ENCODE data around the gene NFU1.

Gene NFU1

DNA sequence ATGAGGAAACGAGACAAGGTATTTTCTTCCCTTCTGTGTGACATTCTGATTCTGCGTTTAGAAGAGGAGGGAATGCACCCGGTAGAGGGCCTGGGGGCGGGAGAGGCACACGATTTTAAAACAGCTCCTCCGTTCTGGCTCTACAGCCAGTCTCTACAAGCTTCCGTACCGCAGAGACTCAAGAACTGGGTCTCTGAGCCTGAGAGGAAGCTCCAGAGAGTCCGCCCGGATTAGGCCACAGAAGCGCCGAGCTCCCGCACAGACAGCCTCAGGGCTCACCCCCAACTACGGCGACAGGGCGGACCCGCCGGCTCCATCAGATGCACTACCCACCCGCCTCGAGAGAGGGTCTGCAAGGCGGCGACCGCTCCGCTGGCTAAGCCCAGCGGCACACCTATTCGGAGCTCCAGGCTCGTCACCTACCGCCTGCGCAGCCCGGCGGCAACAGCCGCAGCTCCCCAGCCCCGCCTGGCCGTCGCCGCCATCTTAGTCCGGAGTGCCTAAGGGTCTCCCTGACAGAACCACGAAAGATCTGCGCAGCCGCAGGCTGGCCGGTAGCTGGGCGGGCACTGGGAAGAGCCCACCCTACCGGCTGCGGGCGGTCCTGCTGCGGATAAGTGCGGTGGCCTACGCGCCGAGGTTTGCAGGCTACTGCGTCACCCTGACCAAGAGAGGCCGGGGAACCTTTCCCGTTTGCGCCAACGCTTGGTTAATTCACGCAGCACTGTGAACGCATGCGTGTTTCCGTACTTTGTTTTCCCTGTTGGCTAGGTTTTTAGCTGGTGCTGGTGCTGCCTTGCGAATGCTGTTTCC, at the start of gene NFU1:
Gene NFU1, minus strand, starts transcription at position 498 of the 813 bp plus-strand sequence. Its CDS starts 13 bp downstream, at position 485.
- peak within 1 kb of the TSS; percentile 93 for H3K4me3 ChIP-seq (ENCODE audit: control insufficient read depth, low read depth, low read length)
- TF ChIP-seq CTCF (IDR thresholded peaks at IDR 0.05; ENCODE audit: control insufficient read depth, insufficient read depth, low read depth, low read length, missing control alignments), result peak; percentile 70
- DNase-seq (ENCODE audit: low read depth), result peak; percentile 88

DNA sequence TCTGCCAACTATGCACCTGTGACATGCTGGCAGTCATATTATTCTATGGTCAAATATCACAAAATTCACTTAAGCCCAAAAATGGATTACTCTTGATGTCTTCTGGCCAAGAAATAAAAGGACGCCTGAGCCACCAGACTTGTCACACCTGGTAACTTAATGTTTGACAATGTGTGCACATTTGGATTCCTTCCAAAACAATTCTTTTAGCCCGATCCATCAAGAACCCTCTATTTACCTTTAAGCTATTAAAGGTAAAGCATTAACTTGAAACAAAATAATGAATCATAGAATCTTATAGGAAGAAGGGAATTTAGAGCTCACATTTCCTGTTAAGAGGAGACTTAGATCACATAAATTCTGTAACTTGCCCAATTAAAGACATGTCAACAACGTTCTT, 46.5 kb upstream of the NFU1 start:
- H3K4me3 ChIP-seq (ENCODE audit: control insufficient read depth, low read depth, low read length), result no peak overlapping the region
- no peak for DNase-seq (ENCODE audit: low read depth)
- TF ChIP-seq CTCF (IDR thresholded peaks at IDR 0.05; ENCODE audit: control insufficient read depth, insufficient read depth, low read depth, low read length, missing control alignments), result no peak

- DNase-seq (ENCODE audit: low read depth), result no peak
- no peak for TF ChIP-seq CTCF (IDR thresholded peaks at IDR 0.05; ENCODE audit: control insufficient read depth, insufficient read depth, low read depth, low read length, missing control alignments)
- H3K4me3 ChIP-seq (ENCODE audit: control insufficient read depth, low read depth, low read length), result no peak overlapping the region
These were observed 45.8 kb upstream of the NFU1 start for GRCh38 chr2:69483024-69483423.

GRCh38 chr2:69482471-69482870, 45.2 kb upstream of the NFU1 start:
- H3K4me3 ChIP-seq (ENCODE audit: control insufficient read depth, low read depth, low read length), result no peak overlapping the region
- DNase-seq (ENCODE audit: low read depth), result no peak
- no peak for TF ChIP-seq CTCF (IDR thresholded peaks at IDR 0.05; ENCODE audit: control insufficient read depth, insufficient read depth, low read depth, low read length, missing control alignments)

DNA sequence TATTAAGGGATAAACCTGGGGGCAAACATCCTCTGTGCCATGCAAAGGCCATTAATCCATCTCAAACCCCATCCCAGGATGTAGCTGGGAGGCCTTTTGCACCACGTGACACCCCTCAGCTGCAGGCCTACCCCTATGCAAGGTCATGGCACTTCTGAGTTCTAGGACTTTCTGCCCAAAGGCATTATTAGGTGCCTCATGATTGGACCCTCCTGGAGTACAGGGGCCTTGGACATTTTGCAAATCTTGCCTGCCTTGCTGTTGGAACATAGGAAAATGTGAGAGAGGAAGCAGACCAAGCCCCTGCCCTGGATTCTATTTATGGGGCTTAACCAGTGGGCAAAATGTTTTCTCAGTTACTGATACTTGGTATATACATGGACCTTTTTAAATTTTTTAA, 44.2 kb upstream of the NFU1 start:
- no peak for TF ChIP-seq CTCF (IDR thresholded peaks at IDR 0.05; ENCODE audit: control insufficient read depth, insufficient read depth, low read depth, low read length, missing control alignments)
- H3K4me3 ChIP-seq (ENCODE audit: control insufficient read depth, low read depth, low read length), result no peak overlapping the region
- no peak for DNase-seq (ENCODE audit: low read depth)

DNA sequence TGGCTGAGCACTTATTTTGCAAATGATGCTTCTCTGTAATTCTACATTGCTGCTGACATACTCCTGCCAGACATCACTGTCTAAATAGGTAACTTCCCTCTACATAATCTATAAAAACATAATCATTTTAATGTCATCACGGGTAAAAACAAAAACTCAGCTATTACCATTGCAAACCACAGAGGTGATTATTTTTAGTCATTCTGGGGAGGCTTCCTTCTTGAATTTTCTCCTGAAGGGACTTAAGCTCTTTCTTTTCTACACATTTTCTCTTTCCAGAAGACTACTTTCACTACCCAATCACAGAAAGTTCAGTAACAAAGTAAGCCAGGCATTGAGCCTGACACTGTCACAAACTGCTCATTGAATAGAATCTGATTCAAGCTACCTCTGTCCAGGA, 40.4 kb upstream of the NFU1 start:
- no peak overlapping the region for H3K4me3 ChIP-seq (ENCODE audit: control insufficient read depth, low read depth, low read length)
- no peak for TF ChIP-seq CTCF (IDR thresholded peaks at IDR 0.05; ENCODE audit: control insufficient read depth, insufficient read depth, low read depth, low read length, missing control alignments)
- no peak for DNase-seq (ENCODE audit: low read depth)

Data from AG09309 (cell line).